GM20000 (cell line): ENCODE data around the gene RIBC2.

Source experiments
- DNase-seq: peaks from one replicate; pipeline ENCODE4 v3.0.0; 2012; ENCODE audit warnings: low spot score
- TF ChIP-seq, protein P1 (sequence below): IDR thresholded peaks from 2 replicates; pipeline ENCODE4 v1.5.1; 2012; ENCODE audit warnings: mild to moderate bottlenecking, control low read depth; ENCODE audit errors: extremely low read depth, missing control alignments

The RIBC2 gene

GRCh38 chr22:45470871-45471270, 57.4 kb downstream of the RIBC2 start:
- TF ChIP-seq, protein P1, sequence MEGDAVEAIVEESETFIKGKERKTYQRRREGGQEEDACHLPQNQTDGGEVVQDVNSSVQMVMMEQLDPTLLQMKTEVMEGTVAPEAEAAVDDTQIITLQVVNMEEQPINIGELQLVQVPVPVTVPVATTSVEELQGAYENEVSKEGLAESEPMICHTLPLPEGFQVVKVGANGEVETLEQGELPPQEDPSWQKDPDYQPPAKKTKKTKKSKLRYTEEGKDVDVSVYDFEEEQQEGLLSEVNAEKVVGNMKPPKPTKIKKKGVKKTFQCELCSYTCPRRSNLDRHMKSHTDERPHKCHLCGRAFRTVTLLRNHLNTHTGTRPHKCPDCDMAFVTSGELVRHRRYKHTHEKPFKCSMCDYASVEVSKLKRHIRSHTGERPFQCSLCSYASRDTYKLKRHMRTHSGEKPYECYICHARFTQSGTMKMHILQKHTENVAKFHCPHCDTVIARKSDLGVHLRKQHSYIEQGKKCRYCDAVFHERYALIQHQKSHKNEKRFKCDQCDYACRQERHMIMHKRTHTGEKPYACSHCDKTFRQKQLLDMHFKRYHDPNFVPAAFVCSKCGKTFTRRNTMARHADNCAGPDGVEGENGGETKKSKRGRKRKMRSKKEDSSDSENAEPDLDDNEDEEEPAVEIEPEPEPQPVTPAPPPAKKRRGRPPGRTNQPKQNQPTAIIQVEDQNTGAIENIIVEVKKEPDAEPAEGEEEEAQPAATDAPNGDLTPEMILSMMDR: no peak
- DNase-seq: no peak

- TF ChIP-seq, protein P1: no peak
- DNase-seq: no peak
Observed at GRCh38 chr22:45472426-45472825, 58.9 kb downstream of the RIBC2 start.

- TF ChIP-seq, protein P1: no peak
- no peak for DNase-seq
Observed at GRCh38 chr22:45473626-45474237, 60.2 kb downstream of the RIBC2 start.

GRCh38 chr22:45475063-45475747, 61.7 kb downstream of the RIBC2 start:
- DNase-seq: no peak
- TF ChIP-seq, protein P1: no peak

DNA sequence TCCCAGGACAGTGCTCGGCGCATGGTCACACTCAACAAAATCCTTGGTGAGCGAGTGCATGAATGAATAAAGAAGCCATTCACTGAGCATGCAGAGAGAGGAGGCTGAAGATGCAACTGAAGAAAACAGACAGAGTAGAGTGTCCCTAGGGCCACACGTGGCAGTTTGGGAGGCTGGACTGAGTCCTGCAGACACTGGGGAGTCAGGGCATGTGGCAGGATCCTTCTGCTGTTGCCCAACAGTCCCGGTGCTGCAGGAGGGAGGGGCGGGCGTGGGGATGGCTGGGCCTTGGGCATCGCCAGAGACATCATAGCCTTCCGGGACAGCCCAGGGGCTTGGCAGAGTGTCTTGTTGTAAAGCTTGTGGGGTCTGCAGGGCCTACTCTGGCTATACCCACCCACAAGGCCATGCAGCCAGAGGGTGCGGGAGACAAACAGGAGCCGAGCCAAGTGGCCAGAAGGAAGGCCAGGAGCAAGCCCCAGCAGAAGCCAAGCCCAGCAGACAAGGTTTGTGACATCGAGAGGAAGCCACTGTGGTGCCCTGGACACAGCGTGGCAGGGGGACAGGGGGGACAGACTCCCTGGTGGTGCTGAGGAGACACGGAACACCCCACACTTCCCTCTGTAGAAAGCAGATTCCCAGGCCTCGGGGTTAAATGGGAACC, 62.5 kb downstream of the RIBC2 start:
- DNase-seq: no peak
- TF ChIP-seq, protein P1: no peak

DNA sequence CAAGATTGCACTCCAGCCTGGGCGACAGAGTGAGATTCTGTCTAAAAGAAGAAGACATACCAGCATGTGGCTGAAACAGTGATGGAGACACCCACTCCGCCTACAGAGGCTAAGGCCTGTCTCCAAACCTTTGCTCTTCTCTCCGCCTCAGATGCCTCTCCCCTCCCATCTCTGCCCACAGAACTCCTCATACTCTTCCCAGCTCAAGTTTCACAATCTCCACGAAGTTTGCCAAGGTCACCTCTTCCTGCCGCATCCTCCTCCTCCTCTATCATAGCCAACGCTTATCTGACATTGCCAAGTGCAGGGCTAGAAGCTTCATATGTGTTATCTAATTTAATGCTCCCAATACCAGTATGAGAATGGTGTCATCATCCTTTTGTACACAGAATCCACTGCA, 63.3 kb downstream of the RIBC2 start:
- TF ChIP-seq, protein P1: no peak
- DNase-seq: no peak
